DLD1 (cell line): ENCODE results near the gene TRAF6.
"Not testable (repeated sequence)": the region's sequence is repeated elsewhere in the genome, so short reads cannot be mapped to it uniquely, and the experiment has no call there.

Source experiments
- in situ Hi-C: cut with HindIII; loops from 2 replicates; pipeline ENCODE4 v1.10.0; 2017; ENCODE audit warnings: low sequenced_read_pairs

Gene TRAF6

DNA sequence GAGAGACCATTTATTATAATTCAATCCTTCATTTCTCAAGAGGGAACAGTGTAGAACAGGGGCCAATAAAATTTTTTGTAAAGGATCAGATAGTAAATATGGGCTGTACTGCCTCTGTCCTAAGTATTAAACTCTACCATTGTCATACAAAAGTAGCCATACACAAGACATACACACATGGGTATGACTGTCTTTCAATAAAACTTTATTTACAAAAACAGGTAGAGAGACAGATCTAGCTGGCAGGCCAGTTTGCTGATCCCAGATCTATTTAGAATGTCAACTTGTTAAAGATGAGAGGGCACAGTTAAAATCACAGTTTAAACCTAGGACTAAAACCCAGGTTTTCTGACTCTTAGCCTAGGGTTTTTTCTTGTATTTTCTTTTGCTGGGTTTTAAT is 16.7 kb downstream of the TRAF6 start:
- in situ Hi-C loops: no loop called here

- in situ Hi-C loops: no loop called here
These were observed 17.3 kb downstream of the TRAF6 start for GRCh38 chr11:36492724-36493304.

- in situ Hi-C loops: no loop called here
These were observed 19.9 kb downstream of the TRAF6 start for GRCh38 chr11:36490026-36490806.

DNA sequence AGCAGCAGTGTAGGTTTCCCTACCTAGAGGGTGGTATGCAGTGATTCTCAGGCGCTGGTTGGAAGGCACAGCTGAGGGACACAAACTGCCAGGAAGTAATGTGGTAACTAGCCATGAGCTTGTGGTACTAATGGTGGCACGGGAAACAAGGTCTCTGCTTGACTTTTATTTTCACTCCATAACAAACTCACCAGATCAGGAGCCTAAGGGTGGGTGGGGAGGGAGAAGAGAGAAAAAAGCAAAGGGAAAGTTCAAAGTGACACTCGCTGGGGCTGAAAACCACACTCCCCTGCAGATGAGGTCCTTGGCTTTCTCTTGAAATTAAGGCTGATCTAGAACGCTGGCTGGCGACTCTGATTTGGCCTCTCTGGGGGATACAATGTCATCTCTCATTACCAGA is 22.0 kb downstream of the TRAF6 start:
- in situ Hi-C loops: no loop called here

DNA sequence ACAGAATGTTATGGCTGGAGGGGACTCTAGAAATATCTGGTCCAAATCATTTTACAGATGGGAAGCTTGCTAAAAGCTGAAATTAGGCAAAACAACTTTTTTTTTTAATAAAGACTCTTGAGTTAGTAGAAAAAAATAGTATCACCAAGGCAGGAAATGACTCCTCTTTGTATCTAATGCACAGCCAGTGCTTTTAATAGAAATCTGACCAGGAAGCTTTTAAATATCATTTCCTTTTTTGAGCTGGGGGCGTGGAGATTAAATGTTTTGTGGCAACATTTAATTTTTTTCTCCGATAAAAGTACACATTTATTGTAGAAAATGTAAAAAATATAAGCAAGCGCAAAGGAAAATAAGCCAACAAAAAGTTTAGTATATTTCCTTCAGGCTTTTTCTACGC is 22.5 kb downstream of the TRAF6 start:
- in situ Hi-C loops: no loop called here

GRCh38 chr11:36485298-36486002 is 24.6 kb downstream of the TRAF6 start:
- in situ Hi-C loops: no loop called here

DNA sequence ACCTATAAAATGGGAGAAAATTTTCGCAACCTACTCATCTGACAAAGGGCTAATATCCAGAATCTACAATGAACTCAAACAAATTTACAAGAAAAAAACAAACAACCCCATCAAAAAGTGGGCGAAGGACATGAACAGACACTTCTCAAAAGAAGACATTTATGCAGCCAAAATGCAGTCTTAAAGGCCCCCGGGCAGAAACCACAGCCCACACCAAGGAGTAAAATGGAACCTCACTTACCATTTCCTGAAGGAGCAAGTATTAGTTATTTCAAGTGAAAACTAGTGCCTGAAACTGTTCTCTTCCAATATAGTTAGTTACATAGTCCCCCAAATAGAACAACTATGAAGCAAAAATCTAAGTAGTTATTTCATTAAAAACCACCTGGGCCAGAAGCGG is 27.0 kb downstream of the TRAF6 start:
- in situ Hi-C loops: not testable (repeated sequence)

DNA sequence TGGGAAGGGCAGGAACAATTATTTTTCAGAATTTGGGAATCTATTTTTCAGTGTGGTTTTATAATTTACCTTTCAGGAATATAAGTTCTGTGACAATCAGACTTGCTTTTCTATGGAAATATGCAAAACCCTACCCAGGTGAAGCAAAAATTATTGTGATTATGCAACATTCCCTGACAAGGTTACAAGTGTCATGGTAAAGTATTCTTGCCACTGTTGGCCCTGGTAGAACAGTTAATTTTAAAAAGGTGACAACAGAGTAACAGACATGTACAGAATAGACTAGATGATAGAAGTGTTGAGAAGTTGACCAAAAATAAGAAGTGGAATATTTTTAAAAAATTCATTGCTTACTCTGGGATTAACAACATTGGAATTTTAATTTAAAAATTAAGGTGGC is 29.2 kb downstream of the TRAF6 start:
- in situ Hi-C loops: no loop called here

DNA sequence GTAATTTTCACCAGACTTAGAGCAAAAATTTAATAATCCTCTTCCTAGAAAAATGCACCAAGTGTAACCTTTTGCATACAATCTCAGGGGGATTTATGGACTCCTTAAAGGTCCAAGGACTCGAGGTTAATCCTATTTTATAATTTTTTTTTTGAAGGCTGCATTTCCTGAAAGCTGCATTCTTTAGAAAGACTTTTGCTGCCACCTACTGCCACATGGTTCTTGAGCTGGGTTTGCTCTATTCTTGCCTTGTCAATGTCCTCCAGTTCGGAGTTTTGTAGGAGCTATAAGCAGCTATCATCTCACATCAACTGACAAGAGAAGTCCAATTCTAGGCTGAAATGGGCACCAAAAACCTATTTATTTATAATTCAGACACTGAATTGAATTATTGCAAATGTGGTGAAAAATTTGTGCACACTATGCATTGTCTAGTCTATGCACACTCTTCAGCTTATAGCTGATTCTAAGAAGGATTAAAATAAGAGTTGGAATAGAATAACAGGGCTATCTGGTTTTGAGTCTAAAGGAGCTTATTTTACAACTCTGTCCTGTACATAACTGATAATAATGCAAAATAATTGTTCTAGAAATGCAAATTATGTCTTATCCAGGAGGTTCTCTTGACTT is 31.3 kb downstream of the TRAF6 start:
- in situ Hi-C loops: no loop called here

DNA sequence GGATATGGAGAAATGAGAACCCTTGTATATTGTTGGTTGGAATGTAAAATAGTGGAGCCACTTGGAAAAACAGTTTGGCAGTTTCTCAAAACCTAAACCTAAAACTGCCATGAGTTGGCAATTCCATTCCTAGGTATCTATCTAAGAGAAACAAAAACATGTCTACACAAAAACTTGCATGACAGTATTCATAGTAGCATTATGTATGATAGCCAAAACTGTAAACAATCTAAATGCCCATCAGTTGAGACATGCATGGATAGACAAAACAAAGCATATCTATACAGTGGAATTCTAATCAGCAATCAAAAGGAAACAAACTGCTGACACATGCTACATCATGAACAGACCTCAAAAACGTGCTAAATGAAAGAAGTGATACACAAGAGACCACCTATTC is 34.9 kb downstream of the TRAF6 start:
- in situ Hi-C loops: no loop called here

GRCh38 chr11:36471577-36471976 is 38.5 kb downstream of the TRAF6 start:
- in situ Hi-C loops: no loop called here

DNA sequence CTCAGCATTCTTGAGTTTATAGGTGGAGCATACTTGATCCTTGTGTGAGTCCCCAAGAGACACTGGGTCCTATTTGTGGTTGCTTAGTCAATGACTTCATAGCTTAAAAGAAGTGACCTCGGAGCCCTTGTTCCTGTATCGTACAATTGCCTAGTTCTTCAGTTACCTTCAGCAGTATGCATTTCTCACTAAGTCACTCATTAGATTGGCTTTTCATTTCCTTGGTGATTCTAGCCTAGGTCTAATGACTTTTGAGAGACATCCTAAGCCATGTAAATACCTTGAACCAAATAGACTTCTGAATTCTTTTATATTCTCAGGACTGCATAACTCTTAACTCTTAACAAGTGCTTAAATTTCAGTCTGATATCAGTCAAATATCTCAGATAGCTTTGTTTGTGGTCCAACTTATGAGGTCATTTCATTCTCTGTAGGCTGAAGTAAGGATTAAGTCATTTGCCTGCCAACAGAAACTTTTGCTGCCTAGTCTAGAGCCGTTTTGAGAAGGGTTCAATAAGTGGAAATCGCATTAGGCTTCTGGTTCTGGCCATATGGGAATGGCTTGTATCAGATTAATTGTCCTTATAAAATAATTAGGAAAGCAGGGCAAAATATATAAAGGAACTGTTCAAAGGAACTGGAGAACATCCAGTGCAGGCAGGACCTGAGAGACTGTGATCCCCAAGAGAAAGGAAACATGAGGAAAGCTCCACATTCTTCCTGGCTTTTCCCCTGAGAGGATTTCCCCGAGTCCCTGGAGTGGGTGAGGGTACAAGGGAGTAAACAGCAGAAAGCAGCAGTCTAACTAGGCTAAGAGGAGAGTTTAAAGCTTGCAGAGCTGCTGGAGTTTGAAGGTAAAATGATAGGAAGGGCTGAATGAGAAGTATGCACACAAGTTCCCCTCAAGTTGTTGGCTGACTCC is 39.9 kb downstream of the TRAF6 start:
- in situ Hi-C loops: loop anchor here (5.0 kb wide), 1 partner anchor 173 kb away; the partner anchor contains the start of gene PRR5L

DNA sequence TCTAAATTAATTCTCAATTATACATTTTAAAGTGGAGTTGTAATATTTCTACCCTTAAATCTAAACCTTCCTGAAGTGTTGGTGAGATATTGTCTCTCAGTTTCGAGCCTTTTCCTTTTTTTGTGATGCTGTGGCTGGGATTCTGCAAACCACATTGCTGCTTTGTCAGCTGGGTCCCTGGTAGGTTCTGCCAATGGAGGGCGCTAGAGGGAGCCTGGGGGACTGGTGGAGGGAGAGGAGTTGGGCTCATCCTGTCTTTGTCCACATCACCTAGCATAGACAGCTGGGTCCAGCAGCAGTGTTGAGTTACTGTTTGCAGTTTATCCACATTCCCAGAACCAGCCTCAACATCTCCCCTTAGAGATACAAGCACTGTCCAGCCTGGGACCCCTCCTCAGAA is 41.0 kb downstream of the TRAF6 start:
- in situ Hi-C loops: loop anchor here (5.0 kb wide), 1 partner anchor 172 kb away; the partner anchor contains the start of gene PRR5L

DNA sequence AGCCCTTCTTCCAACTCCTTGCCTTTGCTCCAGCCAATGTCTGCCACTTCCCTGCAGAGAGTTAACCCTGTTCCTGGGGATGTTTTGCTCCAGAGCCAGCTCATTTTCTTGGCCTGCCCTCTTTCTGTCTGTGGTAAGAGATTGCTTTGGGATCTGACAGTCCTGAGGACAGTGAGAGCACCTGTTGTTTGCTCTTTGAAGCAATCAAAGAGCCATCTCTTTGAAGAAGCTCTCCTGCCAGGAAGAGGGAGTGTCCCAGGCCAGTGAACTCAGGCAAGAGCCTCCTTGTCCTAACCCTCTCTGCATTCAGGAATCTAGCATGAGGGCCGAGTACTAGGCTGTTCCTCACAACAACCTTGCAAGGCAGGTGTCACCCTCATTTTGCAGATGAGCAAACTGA is 42.2 kb downstream of the TRAF6 start:
- in situ Hi-C loops: loop anchor here (5.0 kb wide), 1 partner anchor 171 kb away; the partner anchor contains the start of gene PRR5L

DNA sequence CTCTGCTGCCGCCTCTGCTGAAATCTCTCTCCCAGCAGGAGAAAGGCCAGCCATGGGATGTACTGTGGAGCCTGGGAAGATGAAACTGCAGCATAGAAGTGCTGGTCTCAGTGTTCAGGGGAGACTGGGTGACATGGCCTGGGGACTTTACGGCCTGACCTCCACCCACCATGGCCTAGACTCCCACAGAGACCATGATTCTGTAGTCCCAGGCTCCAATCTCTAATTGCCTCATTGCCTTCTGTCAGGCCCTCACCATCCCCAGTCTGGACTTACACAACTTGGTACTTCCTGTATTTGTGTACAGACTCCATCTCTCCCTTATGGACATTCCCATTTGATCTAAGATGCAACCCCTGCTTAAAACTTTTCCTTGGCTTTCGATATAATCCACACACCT is 43.1 kb downstream of the TRAF6 start:
- in situ Hi-C loops: loop anchor here (5.0 kb wide), 1 partner anchor 170 kb away; the partner anchor contains the start of gene PRR5L

DNA sequence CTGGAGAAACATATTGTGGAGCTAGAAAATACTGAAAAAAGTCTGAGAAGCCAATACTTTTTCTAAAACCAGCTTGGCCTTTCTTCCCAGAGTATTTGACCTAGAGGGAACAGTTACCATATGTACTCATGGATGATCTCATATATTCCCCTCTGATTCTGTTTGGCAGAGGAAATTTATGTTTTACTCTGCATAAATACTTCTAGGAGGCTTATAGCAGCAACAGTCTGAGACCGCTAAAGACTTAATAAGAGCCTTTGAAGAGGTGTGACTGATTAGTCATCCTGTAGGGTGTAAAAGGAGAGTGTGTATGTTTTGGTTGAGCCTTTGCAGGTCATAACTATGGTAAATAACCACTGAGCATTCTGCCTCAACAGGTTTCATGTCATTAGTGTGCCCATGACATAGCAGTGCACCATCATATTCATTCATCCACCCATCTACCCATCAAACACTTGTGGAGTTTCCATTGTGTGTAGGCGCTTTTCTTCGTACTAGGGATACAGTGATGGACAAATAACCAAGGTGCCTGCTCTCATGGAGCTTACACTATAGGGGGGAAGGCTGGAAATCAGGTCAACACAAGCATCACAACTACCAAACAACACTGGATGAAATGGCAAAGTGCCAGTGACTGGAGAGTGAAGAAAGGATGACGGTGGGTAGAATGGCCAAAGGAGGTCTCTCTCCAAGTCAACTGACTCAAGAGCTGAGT is 44.5 kb downstream of the TRAF6 start:
- in situ Hi-C loops: loop anchor here (5.0 kb wide), 1 partner anchor 168 kb away; the partner anchor contains the start of gene PRR5L

- in situ Hi-C loops: loop anchor here (5.0 kb wide), 1 partner anchor 167 kb away; the partner anchor contains the start of gene PRR5L
These were observed 45.4 kb downstream of the TRAF6 start for GRCh38 chr11:36464720-36465119.

DNA sequence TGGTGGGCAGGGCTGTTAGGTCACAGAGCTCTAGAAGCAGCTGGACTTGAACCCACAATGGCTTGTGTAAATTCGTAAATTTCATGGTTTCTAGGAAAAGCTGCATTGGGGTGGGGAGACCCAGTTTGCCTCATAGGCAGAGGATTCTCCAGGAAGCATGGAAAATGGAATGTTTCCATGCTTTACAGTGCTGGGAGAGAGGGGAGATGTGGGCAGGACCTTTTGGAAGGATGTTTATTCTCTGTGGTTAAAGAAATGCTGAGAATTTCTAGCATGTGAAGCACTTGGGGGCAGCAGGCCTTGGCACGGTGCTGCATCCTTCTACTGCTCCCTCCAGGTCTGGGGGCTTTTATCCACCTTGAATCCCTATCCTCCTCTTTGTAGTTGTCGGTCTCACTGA is 46.3 kb downstream of the TRAF6 start:
- in situ Hi-C loops: no loop called here

DNA sequence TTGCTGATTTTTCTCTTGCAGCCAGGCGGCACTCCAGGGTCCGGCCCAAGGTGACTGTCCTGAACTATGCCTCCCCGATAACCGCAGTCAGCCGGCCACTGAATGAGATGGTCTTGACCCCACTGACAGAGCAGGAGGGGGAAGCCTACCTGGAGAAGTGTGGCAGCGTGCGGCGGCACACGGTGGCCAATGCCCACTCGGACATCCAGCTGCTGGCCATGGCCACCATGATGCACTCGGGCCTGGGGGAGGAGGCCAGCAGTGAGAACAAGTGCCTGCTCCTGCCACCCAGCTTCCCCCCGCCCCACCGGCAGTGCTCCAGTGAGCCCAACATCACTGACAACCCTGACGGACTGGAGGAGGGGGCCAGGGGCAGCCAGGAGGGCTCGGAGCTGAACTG is 47.8 kb downstream of the TRAF6 start:
- in situ Hi-C loops: no loop called here
